ELF-1 (cell line): ENCODE data around the gene CDH18.
A peak's percentile ranks its signal among the peaks of the same experiment; 100 is the strongest.

Experiments
- DNase-seq: peaks from one replicate; pipeline ENCODE4 v3.0.0-alpha.2; 2016; ENCODE audit warnings: low read depth, low spot score

CDH18 gene

GRCh38 chr5:19605846-19606407, 382.1 kb downstream of the CDH18 start:
- no peak for DNase-seq

- DNase-seq = no peak
Measured at GRCh38 chr5:19584131-19584530, 403.9 kb downstream of the CDH18 start.

GRCh38 chr5:19577882-19578281, 410.1 kb downstream of the CDH18 start:
- peak; percentile 7 for DNase-seq

GRCh38 chr5:19568004-19568403, 420.0 kb downstream of the CDH18 start:
- DNase-seq = no peak

- no peak for DNase-seq
Measured at GRCh38 chr5:19565466-19565865, 422.5 kb downstream of the CDH18 start.

GRCh38 chr5:19564036-19564435, 424.0 kb downstream of the CDH18 start:
- DNase-seq = no peak

- no peak for DNase-seq
Measured at GRCh38 chr5:19555876-19556275, 432.1 kb downstream of the CDH18 start.

GRCh38 chr5:19555436-19555835, 432.6 kb downstream of the CDH18 start:
- DNase-seq = peak; percentile 5

GRCh38 chr5:19554524-19554923, 433.5 kb downstream of the CDH18 start:
- no peak for DNase-seq

- no peak for DNase-seq
Measured at GRCh38 chr5:19547640-19548039, 440.4 kb downstream of the CDH18 start.

- DNase-seq = no peak
Measured at GRCh38 chr5:19546521-19546920, 441.5 kb downstream of the CDH18 start.

GRCh38 chr5:19538607-19539006, 449.4 kb downstream of the CDH18 start:
- no peak for DNase-seq

- no peak for DNase-seq
Measured at GRCh38 chr5:19536387-19536786, 451.6 kb downstream of the CDH18 start.

- DNase-seq = no peak
Measured at GRCh38 chr5:19534751-19535150, 453.2 kb downstream of the CDH18 start.

- DNase-seq = no peak
Measured at GRCh38 chr5:19532936-19533335, 455.1 kb downstream of the CDH18 start.

GRCh38 chr5:19531374-19531952, 456.5 kb downstream of the CDH18 start:
- no peak for DNase-seq

- DNase-seq = no peak
Measured at GRCh38 chr5:19519448-19519847, 468.6 kb downstream of the CDH18 start.

GRCh38 chr5:19498852-19499251, 489.1 kb downstream of the CDH18 start:
- DNase-seq = no peak

- DNase-seq = no peak
Measured at GRCh38 chr5:19497229-19497815, 490.7 kb downstream of the CDH18 start.

GRCh38 chr5:19496056-19496455, 491.9 kb downstream of the CDH18 start:
- DNase-seq = no peak

GRCh38 chr5:19492861-19493260, 495.1 kb downstream of the CDH18 start:
- no peak for DNase-seq

- DNase-seq = no peak
Measured at GRCh38 chr5:19488786-19489185, 499.2 kb downstream of the CDH18 start.

- no peak for DNase-seq
Measured at GRCh38 chr5:19487480-19487879, 500.5 kb downstream of the CDH18 start.

GRCh38 chr5:19479562-19479961, 508.4 kb downstream of the CDH18 start:
- no peak for DNase-seq
